ENCODE data around the gene OGA.

GRCh38 chr10:101828766-101829551 is 10.7 kb upstream of the OGA start:
- TF ChIP-seq CTCF (IDR thresholded peaks at IDR 0.05) (no peak), POLR2A (IDR thresholded peaks at IDR 0.05) (no peak)
